OCI-LY3 (cell line): ENCODE data around the gene TERB1.

Experiments used
- H2AFZ ChIP-seq: fragments of 200-600, 300-600 bp; shearing (Covaris generic); 2 replicates; pipeline ENCODE4 v1.6.0; 2014; ENCODE audit warnings: antibody characterized with exemption, low read depth, low read length
- H3K27ac ChIP-seq: fragments of 200-600, 300-600 bp; sonication (generic); 2 replicates; pipeline ENCODE4 v1.5.1; 2014; ENCODE audit warnings: mild to moderate bottlenecking, low read length, moderate library complexity, mixed read lengths
- H3K27me3 ChIP-seq: fragments of 200-600, 300-600 bp; sonication (generic); 2 replicates; pipeline ENCODE4 v1.6.1; 2014; ENCODE audit warnings: low read depth, low read length, mixed read lengths
- H3K36me3 ChIP-seq: fragments of 200-600, 300-600 bp; sonication (generic); replicated peaks from 2 replicates; pipeline ENCODE3; 2014; ENCODE audit warnings: low read depth, low read length, mixed read lengths
- H3K4me1 ChIP-seq: fragments of 300-600, 200-600 bp; sonication (generic); 2 replicates; pipeline ENCODE4 v1.6.1; 2014; ENCODE audit warnings: low read length, mixed read lengths
- H3K4me2 ChIP-seq: fragments of 200-600, 300-600 bp; sonication (generic); 2 replicates; pipeline ENCODE4 v1.6.1; 2014; ENCODE audit warnings: low read length, mixed read lengths
- H3K4me3 ChIP-seq: fragments of 300-600, 200-600 bp; sonication (generic); 2 replicates; pipeline ENCODE4 v1.5.1; 2014; ENCODE audit warnings: antibody characterized with exemption, mild to moderate bottlenecking, low read length, moderate library complexity
- H3K79me2 ChIP-seq: fragments of 300-600, 200-600 bp; shearing (Covaris generic); 2 replicates; pipeline ENCODE4 v1.6.1; 2014; ENCODE audit warnings: mild to moderate bottlenecking, low read length, mixed read lengths
- H3K9ac ChIP-seq: fragments of 300-600, 200-600 bp; shearing (Covaris generic); 2 replicates; pipeline ENCODE4 v1.6.0; 2014; ENCODE audit warnings: mild to moderate bottlenecking, low read length, moderate library complexity
- H3K9me3 ChIP-seq: fragments of 200-600, 300-600 bp; shearing (Covaris generic); 2 replicates; pipeline ENCODE4 v1.6.1; 2014; ENCODE audit warnings: low read length, mixed read lengths; ENCODE audit not compliant: insufficient read depth
- H4K20me1 ChIP-seq: fragments of 200-600, 300-600 bp; sonication (generic); 2 replicates; pipeline ENCODE4 v1.6.1; 2016; ENCODE audit warnings: low read length, mixed read lengths; ENCODE audit not compliant: insufficient read depth
- EZH2phosphoT487 ChIP-seq: fragments of 200-600 bp; shearing (Covaris generic); IDR thresholded peaks from 2 replicates; pipeline ENCODE4 v1.6.1; 2018; ENCODE audit warnings: antibody characterized with exemption, mixed run types, low read depth
- TF ChIP-seq, protein P1 (sequence below): fragments of 200-600, 300-600 bp; sonication (generic); IDR thresholded peaks from 2 replicates; pipeline ENCODE4 v1.5.1; 2014; ENCODE audit warnings: antibody characterized with exemption, low read length, low read depth

Gene TERB1

DNA sequence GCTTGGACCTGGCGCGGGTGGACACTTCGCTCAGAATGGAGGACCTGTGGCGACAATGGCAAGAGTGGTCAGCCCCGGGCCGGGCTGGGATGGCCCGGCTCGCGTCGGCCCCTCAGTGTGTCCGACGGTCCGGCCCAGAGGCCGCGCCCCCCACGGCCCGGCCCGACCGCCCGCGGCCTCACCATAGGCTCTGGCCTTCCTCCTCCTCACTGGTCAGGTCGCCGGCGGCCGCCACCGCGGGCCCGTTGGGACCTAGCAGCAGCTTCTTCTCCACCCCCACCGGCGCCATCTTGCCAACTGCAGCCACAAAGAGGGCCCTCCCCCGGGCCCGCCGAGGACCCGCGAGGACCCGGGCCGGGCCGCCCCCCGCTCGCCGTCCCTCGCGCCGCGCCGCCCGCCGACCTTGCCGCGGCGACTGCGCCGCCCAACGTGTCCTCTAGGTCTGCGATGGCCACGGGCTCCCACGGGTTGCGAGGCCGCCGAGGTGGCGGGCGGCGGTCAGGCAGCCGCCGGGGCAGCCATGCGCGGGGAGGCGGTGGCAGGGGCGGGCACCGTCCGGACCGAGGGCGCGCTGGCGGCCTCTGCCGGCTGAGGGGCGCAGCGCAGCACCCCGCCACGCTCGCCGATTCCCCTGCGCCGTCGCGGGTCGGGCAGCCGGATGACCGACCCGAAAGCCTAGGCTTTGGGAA, 49.9 kb downstream of the TERB1 start, which contains the start of gene DYNC1LI2:
TSS of gene DYNC1LI2 (minus strand) at position 307 of the 689 bp plus-strand sequence. CDS start at position 289, 18 bp downstream.
- Histone ChIP-seq H3K4me3 (peak within 1 kb of the TSS; percentile 99), H4K20me1 (peaks cover 8% of the 10 kb centered on the region), H3K27me3 (no peaks in the 10 kb centered on the region), H3K9me3 (no peaks in the 10 kb centered on the region), H3K27ac (peak within 1 kb of the TSS; percentile 56), H3K4me1 (peaks cover 21% of the 10 kb centered on the region), H2AFZ (peak within 1 kb of the TSS; percentile 97), H3K9ac (peak within 1 kb of the TSS; percentile 92), H3K4me2 (peak within 1 kb of the TSS; percentile 100), H3K79me2 (peaks cover 40% of the 10 kb centered on the region), H3K36me3 (peaks cover 11% of the 10 kb centered on the region)
- TF ChIP-seq EZH2phosphoT487, result no peak
- TF ChIP-seq, protein P1, sequence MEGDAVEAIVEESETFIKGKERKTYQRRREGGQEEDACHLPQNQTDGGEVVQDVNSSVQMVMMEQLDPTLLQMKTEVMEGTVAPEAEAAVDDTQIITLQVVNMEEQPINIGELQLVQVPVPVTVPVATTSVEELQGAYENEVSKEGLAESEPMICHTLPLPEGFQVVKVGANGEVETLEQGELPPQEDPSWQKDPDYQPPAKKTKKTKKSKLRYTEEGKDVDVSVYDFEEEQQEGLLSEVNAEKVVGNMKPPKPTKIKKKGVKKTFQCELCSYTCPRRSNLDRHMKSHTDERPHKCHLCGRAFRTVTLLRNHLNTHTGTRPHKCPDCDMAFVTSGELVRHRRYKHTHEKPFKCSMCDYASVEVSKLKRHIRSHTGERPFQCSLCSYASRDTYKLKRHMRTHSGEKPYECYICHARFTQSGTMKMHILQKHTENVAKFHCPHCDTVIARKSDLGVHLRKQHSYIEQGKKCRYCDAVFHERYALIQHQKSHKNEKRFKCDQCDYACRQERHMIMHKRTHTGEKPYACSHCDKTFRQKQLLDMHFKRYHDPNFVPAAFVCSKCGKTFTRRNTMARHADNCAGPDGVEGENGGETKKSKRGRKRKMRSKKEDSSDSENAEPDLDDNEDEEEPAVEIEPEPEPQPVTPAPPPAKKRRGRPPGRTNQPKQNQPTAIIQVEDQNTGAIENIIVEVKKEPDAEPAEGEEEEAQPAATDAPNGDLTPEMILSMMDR, result peak; percentile 54

DNA sequence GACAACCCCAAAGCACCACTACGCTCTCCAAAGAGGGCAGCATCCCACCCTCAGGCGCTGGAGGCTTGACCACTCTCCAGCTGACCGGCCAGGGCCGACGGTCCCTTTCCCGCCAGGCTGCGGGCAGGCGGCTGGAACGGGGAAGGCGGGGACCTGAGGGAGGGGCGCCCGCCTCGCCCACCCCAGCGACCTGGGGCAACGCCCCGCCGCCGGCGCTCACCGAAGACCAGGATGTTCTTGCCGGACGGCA, 50.4 kb downstream of the TERB1 start:
- Histone ChIP-seq H3K79me2 (peaks cover 43% of the 10 kb centered on the region), H3K27ac (peak overlapping the region; percentile 56), H3K4me1 (peaks cover 21% of the 10 kb centered on the region), H2AFZ (0 out of 2 replicates have a peak overlapping the region, but pooled peaks have one; percentile 68), H3K4me3 (peak overlapping the region; percentile 99), H3K9me3 (no peaks in the 10 kb centered on the region), H3K4me2 (peak overlapping the region; percentile 100), H3K36me3 (peaks cover 14% of the 10 kb centered on the region), H4K20me1 (peaks cover 8% of the 10 kb centered on the region), H3K9ac (peak overlapping the region; percentile 92), H3K27me3 (no peaks in the 10 kb centered on the region)
- TF ChIP-seq, protein P1, result no peak
- no peak for TF ChIP-seq EZH2phosphoT487

DNA sequence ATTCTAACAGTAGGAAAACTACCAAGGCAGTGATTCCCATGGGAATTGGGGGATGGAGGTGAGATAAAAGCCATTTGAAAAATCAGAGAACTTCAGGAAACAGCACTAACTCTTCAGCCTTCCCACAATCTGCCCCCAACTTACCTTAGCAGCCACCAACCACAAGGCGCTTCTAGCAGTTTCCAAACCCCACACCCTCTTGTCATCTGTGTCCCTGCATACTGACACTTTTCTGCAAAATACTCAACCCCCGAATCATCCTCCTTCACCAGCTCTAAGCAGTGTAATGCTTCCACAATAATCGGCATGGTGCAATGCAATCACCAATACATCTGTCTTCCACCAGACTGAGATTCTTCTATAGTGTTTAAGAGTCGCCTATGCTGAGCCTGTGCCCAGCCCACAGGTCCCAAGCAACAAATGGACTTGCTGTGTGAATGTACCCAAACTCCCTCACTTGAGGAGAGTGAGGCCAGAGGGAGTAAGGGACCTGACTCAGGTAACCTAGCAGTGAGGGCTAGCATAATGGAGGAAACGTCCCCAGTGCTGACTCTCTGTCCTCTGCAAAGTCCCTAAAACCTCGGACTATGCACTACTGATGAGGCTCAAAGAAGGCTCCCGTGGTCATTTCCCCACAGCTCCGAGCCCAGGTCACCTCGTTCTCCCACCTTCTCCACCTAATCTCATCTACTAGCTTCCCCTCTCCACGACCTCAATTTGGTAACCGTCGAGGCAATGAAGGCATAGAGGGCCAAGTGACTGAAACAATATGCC, 50.9 kb downstream of the TERB1 start:
- no peak for TF ChIP-seq EZH2phosphoT487
- TF ChIP-seq, protein P1, result no peak
- Histone ChIP-seq H4K20me1 (peaks cover 8% of the 10 kb centered on the region), H3K79me2 (peaks cover 44% of the 10 kb centered on the region)

DNA sequence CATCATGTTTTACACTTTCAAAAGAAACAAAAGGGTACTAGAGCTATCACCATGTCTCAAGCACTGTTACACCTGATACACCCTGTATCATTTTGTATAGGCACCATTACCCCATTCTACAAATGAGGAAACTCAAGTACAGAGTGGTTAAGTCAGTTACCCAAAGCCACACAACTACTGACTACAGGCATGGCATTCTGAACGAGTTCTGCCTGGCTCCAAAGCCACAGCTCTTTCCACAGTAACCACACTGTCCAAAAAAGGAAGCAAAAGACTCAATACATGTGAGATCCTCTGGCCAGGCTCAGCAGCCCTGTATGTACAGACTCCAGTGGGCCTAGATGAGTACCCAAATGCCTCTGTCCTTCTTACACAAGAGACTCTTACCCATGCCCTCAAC, 54.7 kb downstream of the TERB1 start:
- H3K4me2 ChIP-seq, result no peak overlapping the region
- H3K4me1 ChIP-seq, result peaks cover 17% of the 10 kb centered on the region
- no peak overlapping the region for H3K4me3 ChIP-seq
- H3K27ac ChIP-seq, result no peak overlapping the region
- H3K27me3 ChIP-seq, result no peaks in the 10 kb centered on the region
- peaks cover 44% of the 10 kb centered on the region for H3K79me2 ChIP-seq
- H4K20me1 ChIP-seq, result peaks cover 8% of the 10 kb centered on the region
- H2AFZ ChIP-seq, result no peak overlapping the region
- TF ChIP-seq EZH2phosphoT487, result no peak
- TF ChIP-seq, protein P1, result no peak
- H3K36me3 ChIP-seq, result peaks cover 27% of the 10 kb centered on the region
- no peak overlapping the region for H3K9ac ChIP-seq
- H3K9me3 ChIP-seq, result no peaks in the 10 kb centered on the region

More for the DNA sequence above, 50.9 kb downstream of the TERB1 start:
- peak overlapping the region; percentile 100 for H3K4me2 ChIP-seq
- no peaks in the 10 kb centered on the region for H3K27me3 ChIP-seq
- H3K9me3 ChIP-seq, result no peaks in the 10 kb centered on the region
- peaks cover 21% of the 10 kb centered on the region for H3K4me1 ChIP-seq
- H3K9ac ChIP-seq, result peak overlapping the region; percentile 92
- H3K4me3 ChIP-seq, result peak overlapping the region; percentile 99
- no peak overlapping the region for H2AFZ ChIP-seq
- H3K36me3 ChIP-seq, result peaks cover 15% of the 10 kb centered on the region
- peak overlapping the region; percentile 56 for H3K27ac ChIP-seq
